ENCODE data around the gene NOP16.

DNA sequence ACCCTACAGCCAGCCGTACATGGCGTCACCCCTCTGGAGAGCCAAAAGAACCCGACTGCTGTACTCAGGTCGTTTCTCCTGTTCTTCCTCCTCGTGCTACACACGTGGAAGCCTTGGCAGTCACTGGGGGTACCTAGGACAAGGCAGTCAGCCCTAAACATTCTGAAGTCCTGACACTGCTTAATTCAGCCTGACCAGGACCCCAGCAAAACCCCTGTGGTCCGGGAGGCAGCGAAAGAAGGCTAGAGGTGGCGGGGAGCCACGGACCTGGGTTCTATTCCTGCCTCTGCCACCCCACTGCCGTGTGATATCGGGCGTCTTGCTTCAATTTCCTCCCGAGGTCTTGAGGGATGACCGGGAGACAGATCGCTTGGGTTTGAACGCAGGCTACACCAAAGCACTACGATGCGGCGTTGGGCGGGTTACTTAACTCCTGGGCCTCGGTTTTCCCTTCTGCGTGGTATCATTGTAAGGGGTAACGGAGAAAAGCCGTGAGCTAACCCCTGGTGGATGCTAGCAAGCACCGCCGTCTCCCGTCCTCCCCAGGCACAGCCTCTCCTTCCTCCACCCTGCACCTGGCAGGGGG is 23.5 kb downstream of the NOP16 start:
- TF ChIP-seq, protein P1, sequence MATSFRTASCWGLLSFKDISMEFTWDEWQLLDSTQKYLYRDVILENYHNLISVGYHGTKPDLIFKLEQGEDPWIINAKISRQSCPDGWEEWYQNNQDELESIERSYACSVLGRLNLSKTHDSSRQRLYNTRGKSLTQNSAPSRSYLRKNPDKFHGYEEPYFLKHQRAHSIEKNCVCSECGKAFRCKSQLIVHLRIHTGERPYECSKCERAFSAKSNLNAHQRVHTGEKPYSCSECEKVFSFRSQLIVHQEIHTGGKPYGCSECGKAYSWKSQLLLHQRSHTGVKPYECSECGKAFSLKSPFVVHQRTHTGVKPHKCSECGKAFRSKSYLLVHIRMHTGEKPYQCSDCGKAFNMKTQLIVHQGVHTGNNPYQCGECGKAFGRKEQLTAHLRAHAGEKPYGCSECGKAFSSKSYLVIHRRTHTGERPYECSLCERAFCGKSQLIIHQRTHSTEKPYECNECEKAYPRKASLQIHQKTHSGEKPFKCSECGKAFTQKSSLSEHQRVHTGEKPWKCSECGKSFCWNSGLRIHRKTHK (tag by site-specific recombination; IDR thresholded peaks at IDR 0.05) = no peak
- TF ChIP-seq, protein P2, sequence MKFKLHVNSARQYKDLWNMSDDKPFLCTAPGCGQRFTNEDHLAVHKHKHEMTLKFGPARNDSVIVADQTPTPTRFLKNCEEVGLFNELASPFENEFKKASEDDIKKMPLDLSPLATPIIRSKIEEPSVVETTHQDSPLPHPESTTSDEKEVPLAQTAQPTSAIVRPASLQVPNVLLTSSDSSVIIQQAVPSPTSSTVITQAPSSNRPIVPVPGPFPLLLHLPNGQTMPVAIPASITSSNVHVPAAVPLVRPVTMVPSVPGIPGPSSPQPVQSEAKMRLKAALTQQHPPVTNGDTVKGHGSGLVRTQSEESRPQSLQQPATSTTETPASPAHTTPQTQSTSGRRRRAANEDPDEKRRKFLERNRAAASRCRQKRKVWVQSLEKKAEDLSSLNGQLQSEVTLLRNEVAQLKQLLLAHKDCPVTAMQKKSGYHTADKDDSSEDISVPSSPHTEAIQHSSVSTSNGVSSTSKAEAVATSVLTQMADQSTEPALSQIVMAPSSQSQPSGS (tag by site-specific recombination; IDR thresholded peaks at IDR 0.05; ENCODE audit: low read depth) = no peak
- TF ChIP-seq, protein P3, sequence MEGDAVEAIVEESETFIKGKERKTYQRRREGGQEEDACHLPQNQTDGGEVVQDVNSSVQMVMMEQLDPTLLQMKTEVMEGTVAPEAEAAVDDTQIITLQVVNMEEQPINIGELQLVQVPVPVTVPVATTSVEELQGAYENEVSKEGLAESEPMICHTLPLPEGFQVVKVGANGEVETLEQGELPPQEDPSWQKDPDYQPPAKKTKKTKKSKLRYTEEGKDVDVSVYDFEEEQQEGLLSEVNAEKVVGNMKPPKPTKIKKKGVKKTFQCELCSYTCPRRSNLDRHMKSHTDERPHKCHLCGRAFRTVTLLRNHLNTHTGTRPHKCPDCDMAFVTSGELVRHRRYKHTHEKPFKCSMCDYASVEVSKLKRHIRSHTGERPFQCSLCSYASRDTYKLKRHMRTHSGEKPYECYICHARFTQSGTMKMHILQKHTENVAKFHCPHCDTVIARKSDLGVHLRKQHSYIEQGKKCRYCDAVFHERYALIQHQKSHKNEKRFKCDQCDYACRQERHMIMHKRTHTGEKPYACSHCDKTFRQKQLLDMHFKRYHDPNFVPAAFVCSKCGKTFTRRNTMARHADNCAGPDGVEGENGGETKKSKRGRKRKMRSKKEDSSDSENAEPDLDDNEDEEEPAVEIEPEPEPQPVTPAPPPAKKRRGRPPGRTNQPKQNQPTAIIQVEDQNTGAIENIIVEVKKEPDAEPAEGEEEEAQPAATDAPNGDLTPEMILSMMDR (tag by site-specific recombination; IDR thresholded peaks at IDR 0.05) = no peak
- TF ChIP-seq ZNF140 (tag by site-specific recombination; IDR thresholded peaks at IDR 0.05) (no peak), ZNF175 (tag by site-specific recombination; IDR thresholded peaks at IDR 0.05) (no peak)

All from HEK293 (cell line).